GM03348 (cell line): ENCODE results near the gene ADARB1.
A peak's percentile ranks its signal among the peaks of the same experiment; 100 is the strongest.

Source experiments
- DNase-seq: peaks from one replicate; pipeline ENCODE4 v3.0.0; 2012; ENCODE audit warnings: low spot score

The ADARB1 gene

GRCh38 chr21:45227735-45228134, 153.4 kb downstream of the ADARB1 start:
- DNase-seq: no peak

- DNase-seq: peak; percentile 90
These were observed 153.8 kb downstream of the ADARB1 start for GRCh38 chr21:45228171-45228641.

GRCh38 chr21:45228656-45229240, 154.4 kb downstream of the ADARB1 start:
- DNase-seq: no peak

GRCh38 chr21:45231705-45232104, 157.3 kb downstream of the ADARB1 start:
- no peak for DNase-seq

- no peak for DNase-seq
These were observed 159.7 kb downstream of the ADARB1 start for GRCh38 chr21:45234127-45234526.

- no peak for DNase-seq
These were observed 160.6 kb downstream of the ADARB1 start for GRCh38 chr21:45234965-45235364.

- no peak for DNase-seq
These were observed 161.1 kb downstream of the ADARB1 start for GRCh38 chr21:45235488-45235887.

- DNase-seq: no peak
These were observed 162.1 kb downstream of the ADARB1 start for GRCh38 chr21:45236481-45236880.

GRCh38 chr21:45237401-45237800, 163.0 kb downstream of the ADARB1 start:
- DNase-seq: no peak

- no peak for DNase-seq
These were observed 167.0 kb downstream of the ADARB1 start for GRCh38 chr21:45241357-45241756.

- no peak for DNase-seq
These were observed 169.2 kb downstream of the ADARB1 start for GRCh38 chr21:45243603-45244002.

- DNase-seq: no peak
These were observed 170.5 kb downstream of the ADARB1 start for GRCh38 chr21:45244799-45245340.

GRCh38 chr21:45246386-45247320, 172.3 kb downstream of the ADARB1 start:
- no peak for DNase-seq

GRCh38 chr21:45248301-45248892, 174.0 kb downstream of the ADARB1 start:
- no peak for DNase-seq

GRCh38 chr21:45248893-45249381, 174.6 kb downstream of the ADARB1 start:
- peak; percentile 65 for DNase-seq

GRCh38 chr21:45249626-45250025, 175.2 kb downstream of the ADARB1 start:
- DNase-seq: no peak

GRCh38 chr21:45250272-45250671, 175.9 kb downstream of the ADARB1 start:
- no peak for DNase-seq

GRCh38 chr21:45250914-45251634, 176.7 kb downstream of the ADARB1 start:
- no peak for DNase-seq

GRCh38 chr21:45251635-45252447, 177.5 kb downstream of the ADARB1 start:
- DNase-seq: no peak

- DNase-seq: no peak
These were observed 178.1 kb downstream of the ADARB1 start for GRCh38 chr21:45252448-45252925.

GRCh38 chr21:45253180-45253579, 178.8 kb downstream of the ADARB1 start:
- DNase-seq: peak; percentile 37
